Prostate gland (tissue), 2 donors: ENCODE data around the gene SPPL2A. TPM values are rescaled to one million over a fixed set of nuclear protein-coding genes. Genes with fewer than 3 reads are reported as not detected.

Experiments
- DNase-seq: peaks from one replicate; pipeline ENCODE4 v3.0.0-alpha.2; 2019; ENCODE audit warnings: low spot score
- H3K27ac ChIP-seq, 2 donors: fragments of 200-600 bp; sonication (generic); 2 replicates each; pipeline ENCODE4 v1.5.1; 2017 to 2019
- H3K27me3 ChIP-seq: fragments of 200-600 bp; sonication (generic); replicated peaks from 2 replicates; pipeline ENCODE4 v1.5.1; 2019; ENCODE audit not compliant: insufficient read depth
- H3K36me3 ChIP-seq, 2 donors: fragments of 200-600 bp; sonication (generic); 1 replicate in 1 of 2; 2 replicates in 1 of 2; pipeline versions ENCODE4 v1.5.1 to v1.8.1; 2017 to 2019
- H3K4me1 ChIP-seq: fragments of 200-600 bp; sonication (generic); replicated peaks from 2 replicates; pipeline ENCODE4 v1.5.1; 2019
- H3K4me3 ChIP-seq, 2 donors: fragments of 200-600 bp; sonication (generic); 2 replicates each; pipeline ENCODE4 v1.5.1; 2017 to 2019
- H3K9me3 ChIP-seq: fragments of 200-600 bp; sonication (generic); 2 replicates; pipeline ENCODE4 v1.5.1; 2017
- CTCF ChIP-seq, 4 experiments: fragments of 200-600 bp in 2 of 4; fragments of 450-650 bp in 2 of 4; sonication (generic) in 2 of 4; IDR thresholded peaks; 1 replicate in 3 of 4; 2 replicates in 1 of 4; pipeline ENCODE4 v1.5.1; 2016 to 2019; ENCODE audit warnings: antibody characterized with exemption in 4 of 4, mild to moderate bottlenecking in 2 of 4, moderate library complexity in 2 of 4
- POLR2A ChIP-seq: fragments of 450-650 bp; IDR thresholded peaks from one replicate; pipeline ENCODE4 v1.6.1; 2016; ENCODE audit warnings: antibody characterized with exemption, mild to moderate bottlenecking
- POLR2AphosphoS5 ChIP-seq: sonication (generic); formaldehyde crosslinking; IDR thresholded peaks from one replicate; pipeline ENCODE4 v1.6.1; 2017; ENCODE audit warnings: antibody characterized with exemption
- WGBS: methylation state at CpG from one replicate; pipeline ENCODE4 v1.1.5; 2018; 5-methylcytosine and 5-hydroxymethylcytosine counted together
- intact Hi-C: fragments of 100-400 bp; cut with DNase I; formaldehyde crosslinking; loops from one replicate; pipeline ENCODE4 v1.14.2; 2022
- total RNA-seq, 2 donors: library from RNA; depleted of rRNA; stranded (reverse); fragments of >200 nt; gene quantifications; one replicate each; pipeline ENCODE4 v1.1.0, GENCODE V29; 2016

Gene SPPL2A
- total RNA-seq, 2 donors from 2014 or later, result 129 to 335 TPM

GRCh38 chr15:50735156-50735555 lies 30.4 kb downstream of the SPPL2A start:
- H3K36me3 ChIP-seq, result no peaks in the 10 kb centered on the region

GRCh38 chr15:50726315-50726714 lies 39.2 kb downstream of the SPPL2A start:
- Histone ChIP-seq H3K36me3 (no peaks in the 10 kb centered on the region), H3K4me3 (no peak overlapping the region), H3K27me3 (no peaks in the 10 kb centered on the region), H3K4me1 (no peaks in the 10 kb centered on the region), H3K27ac (no peak overlapping the region), H3K9me3 (no peaks in the 10 kb centered on the region)
- DNase-seq, result no peak
- intact Hi-C loops, result no loop called here
- WGBS, result 98% methylated on average over 1 of the region's 1 CpG
- TF ChIP-seq CTCF (IDR thresholded peaks at IDR 0.05) (no peak), POLR2AphosphoS5 (no peak), POLR2A (no peak)

More at GRCh38 chr15:50735156-50735555, 30.4 kb downstream of the SPPL2A start:
- Histone ChIP-seq H3K4me1 (no peaks in the 10 kb centered on the region), H3K27me3 (no peaks in the 10 kb centered on the region), H3K4me3 (no peak overlapping the region), H3K9me3 (no peaks in the 10 kb centered on the region), H3K27ac (no peak overlapping the region)
- DNase-seq, result no peak
- intact Hi-C loops, result no loop called here
- no peak for TF ChIP-seq POLR2A
- no peak for TF ChIP-seq CTCF (IDR thresholded peaks at IDR 0.05)
- 60% methylated on average over 4 of the region's 4 CpGs for WGBS

GRCh38 chr15:50718700-50719125 lies 46.8 kb downstream of the SPPL2A start:
- intact Hi-C loops, result loop anchor here (10.0 kb wide), 1 partner anchor 64 kb away; no protein-coding TSS in a partner anchor
- Histone ChIP-seq H3K36me3 (peaks cover 3 to 8% of the 10 kb centered on the region in 2 donors), H3K27me3 (no peaks in the 10 kb centered on the region), H3K4me3 (no peak overlapping the region), H3K9me3 (no peaks in the 10 kb centered on the region), H3K4me1 (no peaks in the 10 kb centered on the region), H3K27ac (no peak overlapping the region)
- no peak for TF ChIP-seq POLR2A
- no peak for TF ChIP-seq CTCF (IDR thresholded peaks at IDR 0.05)
- no peak for DNase-seq
- 52% methylated on average over 1 of the region's 1 CpG for WGBS

- Histone ChIP-seq H3K9me3 (no peaks in the 10 kb centered on the region), H3K27me3 (no peaks in the 10 kb centered on the region), H3K4me1 (no peaks in the 10 kb centered on the region), H3K4me3 (no peak overlapping the region), H3K36me3 (no peaks in the 10 kb centered on the region), H3K27ac (no peak overlapping the region)
- intact Hi-C loops, result loop anchor here (10.0 kb wide), 1 partner anchor 57 kb away; no protein-coding TSS in a partner anchor
- 95% methylated on average over 3 of the region's 3 CpGs for WGBS
- DNase-seq, result no peak
- TF ChIP-seq POLR2A (no peak), POLR2AphosphoS5 (no peak)
Measured at GRCh38 chr15:50712018-50712417, 53.5 kb downstream of the SPPL2A start.

GRCh38 chr15:50710585-50710984 lies 54.9 kb downstream of the SPPL2A start:
- Histone ChIP-seq H3K36me3 (no peaks in the 10 kb centered on the region), H3K4me1 (no peaks in the 10 kb centered on the region), H3K4me3 (no peak overlapping the region), H3K9me3 (no peaks in the 10 kb centered on the region), H3K27me3 (no peaks in the 10 kb centered on the region), H3K27ac (no peak overlapping the region)
- DNase-seq, result no peak
- intact Hi-C loops, result loop anchor here (10.0 kb wide), 1 partner anchor 56 kb away; no protein-coding TSS in a partner anchor
- TF ChIP-seq POLR2AphosphoS5 (no peak), POLR2A (no peak), CTCF (IDR thresholded peaks at IDR 0.05) (no peak)
